GM23338 (cell line): ENCODE measurements around the gene CSPG5. TPM values are rescaled to one million over a fixed set of nuclear protein-coding genes. Genes with fewer than 3 reads are reported as not detected.

Source experiments
- ATAC-seq: fragments of 200-7000 bp; cut with Tn5 transposase; 3 replicates; pipeline ENCODE4 v1.9.1; 2020
- DNase-seq: peaks from one replicate; pipeline ENCODE4 v3.0.0-alpha.2; 2015; ENCODE audit warnings: low spot score
- H2AFZ ChIP-seq: fragments of 200-600 bp; sonication (generic); 2 replicates; pipeline ENCODE4 v1.8.0; 2016; ENCODE audit warnings: antibody characterized with exemption, mild to moderate bottlenecking, moderate library complexity
- H3F3A ChIP-seq: fragments of 200-600 bp; sonication (generic); replicated peaks from 2 replicates; pipeline ENCODE4 v1.8.0; 2017; ENCODE audit warnings: antibody characterized with exemption, mixed run types, low read depth
- H3K27ac ChIP-seq: fragments of 200-600 bp; sonication (generic); 2 replicates; pipeline ENCODE4 v1.6.1; 2016; ENCODE audit warnings: low read depth
- H3K27me3 ChIP-seq: fragments of 200-600 bp; sonication (generic); 2 replicates; pipeline ENCODE4 v1.8.0; 2016; ENCODE audit warnings: mild to moderate bottlenecking, mixed run types, moderate library complexity; ENCODE audit not compliant: insufficient read depth
- H3K36me3 ChIP-seq: fragments of 200-600 bp; sonication (generic); 2 replicates; pipeline ENCODE4 v1.8.0; 2016; ENCODE audit warnings: mild to moderate bottlenecking; ENCODE audit not compliant: insufficient read depth
- H3K4me1 ChIP-seq: fragments of 200-600 bp; sonication (generic); 2 replicates; pipeline ENCODE4 v1.8.0; 2016; ENCODE audit warnings: mild to moderate bottlenecking, moderate library complexity; ENCODE audit not compliant: insufficient read depth
- H3K4me2 ChIP-seq: fragments of 200-600 bp; sonication (generic); 2 replicates; pipeline ENCODE4 v1.7.1; 2017; ENCODE audit warnings: mixed run types
- H3K4me3 ChIP-seq: fragments of 200-600 bp; sonication (generic); 2 replicates; pipeline ENCODE4 v1.6.1; 2016; ENCODE audit warnings: mixed run types
- H3K79me2 ChIP-seq: fragments of 200-600 bp; sonication (generic); replicated peaks from 2 replicates; pipeline ENCODE4 v1.8.0; 2017; ENCODE audit warnings: mild to moderate bottlenecking; ENCODE audit not compliant: insufficient read depth
- H3K9me2 ChIP-seq: fragments of 200-600 bp; sonication (generic); 2 replicates; pipeline ENCODE4 v1.8.0; 2017; ENCODE audit not compliant: insufficient read depth
- H4K20me1 ChIP-seq: fragments of 200-600 bp; sonication (generic); replicated peaks from 2 replicates; pipeline ENCODE4 v1.8.0; 2017; ENCODE audit warnings: mild to moderate bottlenecking; ENCODE audit not compliant: insufficient read depth
- H3K27ac Mint-ChIP-seq: 2 replicates; pipeline ENCODE4 v1.8.0; 2020; ENCODE audit warnings: inconsistent platforms, mild to moderate bottlenecking, moderate library complexity, mixed read lengths
- H3K27me3 Mint-ChIP-seq: 3 replicates; pipeline ENCODE4 v1.8.0; 2022; ENCODE audit warnings: low read depth, mild to moderate bottlenecking, moderate library complexity, mixed read lengths, inconsistent platforms; ENCODE audit not compliant: insufficient read depth, poor library complexity
- H3K36me3 Mint-ChIP-seq: 3 replicates; pipeline ENCODE4 v1.8.0; 2021; ENCODE audit warnings: low read depth, mild to moderate bottlenecking, inconsistent platforms, moderate library complexity, mixed read lengths
- H3K4me1 Mint-ChIP-seq: 3 replicates; pipeline ENCODE4 v1.8.0; 2020; ENCODE audit warnings: mild to moderate bottlenecking, inconsistent platforms, mixed read lengths
- H3K4me3 Mint-ChIP-seq: 3 replicates; pipeline ENCODE4 v1.8.0; 2021; ENCODE audit warnings: moderate library complexity, mild to moderate bottlenecking, inconsistent platforms, mixed read lengths
- H3K9me3 Mint-ChIP-seq: 3 replicates; pipeline ENCODE4 v1.8.0; 2020; ENCODE audit warnings: moderate library complexity, mild to moderate bottlenecking, inconsistent platforms, mixed read lengths
- CREB1 ChIP-seq: fragments of 250-450 bp; sonication (Bioruptor Pico); IDR thresholded peaks from 2 replicates; pipeline ENCODE4 v1.5.0; 2020; ENCODE audit warnings: low read depth, mild to moderate bottlenecking, moderate library complexity
- CTCF ChIP-seq, 2 experiments: fragments of 200-600 bp in 1 of 2; sonication (generic) in 1 of 2; conservative IDR thresholded peaks; 2 replicates each; pipeline versions ENCODE4 v1.5.1 to v1.6.1; 2016 to 2017; ENCODE audit warnings: antibody characterized with exemption in 2 of 2, low read depth in 2 of 2, mild to moderate bottlenecking in 2 of 2, moderate library complexity in 1 of 2
- EZH2phosphoT487 ChIP-seq: fragments of 200-600 bp; sonication (generic); IDR thresholded peaks from one replicate; pipeline ENCODE4 v1.8.1; 2018; ENCODE audit warnings: antibody characterized with exemption; ENCODE audit not compliant: unreplicated experiment
- JUNB ChIP-seq: IDR thresholded peaks from one replicate; pipeline ENCODE4 v1.6.1; 2016; ENCODE audit warnings: antibody characterized with exemption; ENCODE audit not compliant: unreplicated experiment
- NANOG ChIP-seq: IDR thresholded peaks from 2 replicates; pipeline ENCODE4 v1.6.1; 2016; ENCODE audit warnings: antibody characterized with exemption, borderline replicate concordance
- POLR2AphosphoS5 ChIP-seq: IDR thresholded peaks from 2 replicates; pipeline ENCODE4 v1.6.1; 2016; ENCODE audit warnings: antibody characterized with exemption, low read depth
- polyA plus RNA-seq: library from polyadenylated mRNA; unstranded; fragments of >200 nt; fragmentation: Nextera tagmentation; extraction: Ambion mirVana; gene quantifications from 2 replicates; pipeline ENCODE4 v1.2.1, GENCODE V29; 2016
- total RNA-seq: library from RNA; depleted of rRNA; stranded (reverse); fragments of >200 nt; shearing (Covaris generic); gene quantifications from 2 replicates; pipeline ENCODE4 v1.2.3, GENCODE V29; 2014
- TF ChIP-seq, protein P1 (sequence below): fragments of 250-450 bp; sonication (Bioruptor Pico); IDR thresholded peaks from 2 replicates; pipeline ENCODE4 v1.5.0; 2020; ENCODE audit warnings: mild to moderate bottlenecking, moderate library complexity

Gene CSPG5
- total and polyA plus RNA-seq, 2 experiments from 2014 or later: 0.86 to 4.3 TPM

GRCh38 chr3:47579875-47580274 is 1.2 kb upstream of the CSPG5 start:
- ATAC-seq (no peak), DNase-seq (no peak)
- H3K9me2 ChIP-seq: no peaks in the 10 kb centered on the region
- peaks cover 6% of the 10 kb centered on the region; the same call in 1 of the 2 replicates for H4K20me1 ChIP-seq
- no peak for TF ChIP-seq CTCF (conservative IDR thresholded peaks at IDR 0.05; ENCODE audit: low read depth in 2 of 2)
- no peaks in the 10 kb centered on the region; the same call in 2 of the 3 replicates for H3K9me3 Mint-ChIP-seq
- H3K4me2 ChIP-seq: peak overlapping the region; percentile 91; the same call in 1 of the 2 replicates
- peaks cover 52% of the 10 kb centered on the region for H3K27me3 ChIP-seq
- no peaks in the 10 kb centered on the region for H3K79me2 ChIP-seq
- peaks cover under 1% of the 10 kb centered on the region for H3K36me3 Mint-ChIP-seq
- H3K36me3 ChIP-seq: no peaks in the 10 kb centered on the region
- H3K4me1 Mint-ChIP-seq: peaks cover 22% of the 10 kb centered on the region
- H3K27ac ChIP-seq: no peak overlapping the region
- peak overlapping the region; percentile 61 for H3K4me3 Mint-ChIP-seq
- H3K4me1 ChIP-seq: peaks cover 11% of the 10 kb centered on the region
- peaks cover 36% of the 10 kb centered on the region for H3F3A ChIP-seq
- peaks cover 47% of the 10 kb centered on the region for H3K27me3 Mint-ChIP-seq
- no peak overlapping the region for H3K27ac Mint-ChIP-seq
- peak overlapping the region; percentile 73; the same call in 1 of the 2 replicates for H3K4me3 ChIP-seq
- 0 out of 2 replicates have a peak overlapping the region, but pooled peaks have one; percentile 86 for H2AFZ ChIP-seq

DNA sequence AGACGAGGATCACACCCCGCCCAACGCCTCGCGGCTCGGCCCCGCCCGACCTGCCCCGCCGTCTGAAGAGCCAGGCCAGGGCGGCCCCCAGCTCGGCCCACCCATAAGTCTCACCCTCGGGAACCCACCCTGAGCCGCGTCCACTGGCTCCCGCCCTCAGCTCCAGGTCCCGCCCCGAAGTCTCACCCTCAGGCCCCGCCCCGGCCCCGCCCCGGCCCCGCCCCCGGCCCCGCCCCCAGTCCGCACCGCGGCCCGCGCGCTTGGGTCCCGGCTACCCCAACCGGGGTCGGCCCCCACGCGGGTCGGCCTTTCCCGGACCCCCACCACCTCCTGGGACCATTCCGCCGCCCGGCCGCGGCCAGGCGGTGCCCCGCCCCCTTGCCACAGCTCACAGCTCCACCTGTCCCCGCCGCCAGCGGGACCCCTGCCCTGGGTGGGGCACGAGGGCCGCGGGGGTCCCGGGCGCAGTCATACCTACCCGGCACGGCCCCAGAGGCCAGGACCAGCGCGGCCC is 489 bp downstream of the CSPG5 start:
- no peaks in the 10 kb centered on the region for H3K79me2 ChIP-seq
- H3K4me3 ChIP-seq: peak overlapping the region; percentile 63
- ATAC-seq (peak; percentile 48), DNase-seq (peak; percentile 56)
- Mint-ChIP-seq H3K9me3 (no peaks in the 10 kb centered on the region; the same call in 2 of the 3 replicates), H3K4me3 (peak overlapping the region; percentile 60; the same call in 2 of the 3 replicates), H3K4me1 (peaks cover 8% of the 10 kb centered on the region; the same call in 2 of the 3 replicates), H3K27me3 (peaks cover 51% of the 10 kb centered on the region), H3K27ac (no peak overlapping the region), H3K36me3 (no peaks in the 10 kb centered on the region; the same call in 2 of the 3 replicates)
- peak overlapping the region; percentile 87 for H3K4me2 ChIP-seq
- no peaks in the 10 kb centered on the region for H3K36me3 ChIP-seq
- no peak overlapping the region for H2AFZ ChIP-seq
- H3K27me3 ChIP-seq: peaks cover 54% of the 10 kb centered on the region
- no peak for TF ChIP-seq CTCF (conservative IDR thresholded peaks at IDR 0.05; ENCODE audit: low read depth in 2 of 2)
- no peak for TF ChIP-seq JUNB
- TF ChIP-seq, protein P1, sequence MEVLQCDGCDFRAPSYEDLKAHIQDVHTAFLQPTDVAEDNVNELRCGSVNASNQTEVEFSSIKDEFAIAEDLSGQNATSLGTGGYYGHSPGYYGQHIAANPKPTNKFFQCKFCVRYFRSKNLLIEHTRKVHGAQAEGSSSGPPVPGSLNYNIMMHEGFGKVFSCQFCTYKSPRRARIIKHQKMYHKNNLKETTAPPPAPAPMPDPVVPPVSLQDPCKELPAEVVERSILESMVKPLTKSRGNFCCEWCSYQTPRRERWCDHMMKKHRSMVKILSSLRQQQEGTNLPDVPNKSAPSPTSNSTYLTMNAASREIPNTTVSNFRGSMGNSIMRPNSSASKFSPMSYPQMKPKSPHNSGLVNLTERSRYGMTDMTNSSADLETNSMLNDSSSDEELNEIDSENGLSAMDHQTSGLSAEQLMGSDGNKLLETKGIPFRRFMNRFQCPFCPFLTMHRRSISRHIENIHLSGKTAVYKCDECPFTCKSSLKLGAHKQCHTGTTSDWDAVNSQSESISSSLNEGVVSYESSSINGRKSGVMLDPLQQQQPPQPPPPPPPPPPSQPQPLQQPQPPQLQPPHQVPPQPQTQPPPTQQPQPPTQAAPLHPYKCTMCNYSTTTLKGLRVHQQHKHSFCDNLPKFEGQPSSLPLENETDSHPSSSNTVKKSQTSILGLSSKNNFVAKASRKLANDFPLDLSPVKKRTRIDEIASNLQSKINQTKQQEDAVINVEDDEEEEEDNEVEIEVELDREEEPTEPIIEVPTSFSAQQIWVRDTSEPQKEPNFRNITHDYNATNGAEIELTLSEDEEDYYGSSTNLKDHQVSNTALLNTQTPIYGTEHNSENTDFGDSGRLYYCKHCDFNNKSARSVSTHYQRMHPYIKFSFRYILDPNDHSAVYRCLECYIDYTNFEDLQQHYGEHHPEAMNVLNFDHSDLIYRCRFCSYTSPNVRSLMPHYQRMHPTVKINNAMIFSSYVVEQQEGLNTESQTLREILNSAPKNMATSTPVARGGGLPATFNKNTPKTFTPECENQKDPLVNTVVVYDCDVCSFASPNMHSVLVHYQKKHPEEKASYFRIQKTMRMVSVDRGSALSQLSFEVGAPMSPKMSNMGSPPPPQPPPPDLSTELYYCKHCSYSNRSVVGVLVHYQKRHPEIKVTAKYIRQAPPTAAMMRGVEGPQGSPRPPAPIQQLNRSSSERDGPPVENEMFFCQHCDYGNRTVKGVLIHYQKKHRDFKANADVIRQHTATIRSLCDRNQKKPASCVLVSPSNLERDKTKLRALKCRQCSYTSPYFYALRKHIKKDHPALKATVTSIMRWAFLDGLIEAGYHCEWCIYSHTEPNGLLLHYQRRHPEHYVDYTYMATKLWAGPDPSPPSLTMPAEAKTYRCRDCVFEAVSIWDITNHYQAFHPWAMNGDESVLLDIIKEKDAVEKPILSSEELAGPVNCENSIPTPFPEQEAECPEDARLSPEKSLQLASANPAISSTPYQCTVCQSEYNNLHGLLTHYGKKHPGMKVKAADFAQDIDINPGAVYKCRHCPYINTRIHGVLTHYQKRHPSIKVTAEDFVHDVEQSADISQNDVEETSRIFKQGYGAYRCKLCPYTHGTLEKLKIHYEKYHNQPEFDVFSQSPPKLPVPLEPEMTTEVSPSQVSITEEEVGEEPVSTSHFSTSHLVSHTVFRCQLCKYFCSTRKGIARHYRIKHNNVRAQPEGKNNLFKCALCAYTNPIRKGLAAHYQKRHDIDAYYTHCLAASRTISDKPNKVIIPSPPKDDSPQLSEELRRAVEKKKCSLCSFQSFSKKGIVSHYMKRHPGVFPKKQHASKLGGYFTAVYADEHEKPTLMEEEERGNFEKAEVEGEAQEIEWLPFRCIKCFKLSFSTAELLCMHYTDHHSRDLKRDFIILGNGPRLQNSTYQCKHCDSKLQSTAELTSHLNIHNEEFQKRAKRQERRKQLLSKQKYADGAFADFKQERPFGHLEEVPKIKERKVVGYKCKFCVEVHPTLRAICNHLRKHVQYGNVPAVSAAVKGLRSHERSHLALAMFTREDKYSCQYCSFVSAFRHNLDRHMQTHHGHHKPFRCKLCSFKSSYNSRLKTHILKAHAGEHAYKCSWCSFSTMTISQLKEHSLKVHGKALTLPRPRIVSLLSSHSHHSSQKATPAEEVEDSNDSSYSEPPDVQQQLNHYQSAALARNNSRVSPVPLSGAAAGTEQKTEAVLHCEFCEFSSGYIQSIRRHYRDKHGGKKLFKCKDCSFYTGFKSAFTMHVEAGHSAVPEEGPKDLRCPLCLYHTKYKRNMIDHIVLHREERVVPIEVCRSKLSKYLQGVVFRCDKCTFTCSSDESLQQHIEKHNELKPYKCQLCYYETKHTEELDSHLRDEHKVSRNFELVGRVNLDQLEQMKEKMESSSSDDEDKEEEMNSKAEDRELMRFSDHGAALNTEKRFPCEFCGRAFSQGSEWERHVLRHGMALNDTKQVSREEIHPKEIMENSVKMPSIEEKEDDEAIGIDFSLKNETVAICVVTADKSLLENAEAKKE (CRISPR knock-in tag): no peak
- no peak for TF ChIP-seq NANOG
- TF ChIP-seq EZH2phosphoT487: no peak
- no peak for TF ChIP-seq POLR2AphosphoS5
- no peak for TF ChIP-seq CREB1 (CRISPR knock-in tag)
- H4K20me1 ChIP-seq: no peaks in the 10 kb centered on the region; the same call in 1 of the 2 replicates
- H3K9me2 ChIP-seq: no peaks in the 10 kb centered on the region
- no peak overlapping the region for H3K27ac ChIP-seq
- H3K4me1 ChIP-seq: peaks cover 4% of the 10 kb centered on the region; the same call in 1 of the 2 replicates
- peaks cover 27% of the 10 kb centered on the region for H3F3A ChIP-seq
